Endothelial cell of umbilical vein (primary cell): ENCODE data around the gene KY. TPM values are rescaled to one million over a fixed set of nuclear protein-coding genes. Genes with fewer than 3 reads are reported as not detected.

Experiments used
- BruUV-seq: library from RNA; stranded (reverse); fragments of 400-500 nt; replicated peaks from 2 replicates; lab custom pipeline; 2021; lab: Mats Ljungman, UMichigan
- CTCF ChIA-PET: fragments of 300-600, 350-600 bp; sonication (Branson Sonifier 250); formaldehyde crosslinking; loops from one replicate; lab custom pipeline; 2021; ENCODE audit warnings: antibody characterized with exemption, inconsistent platforms; lab: Charles Lee
- POLR2A ChIA-PET: fragments of 300-600, 350-600 bp; sonication (Branson Sonifier 250); formaldehyde crosslinking; loops from one replicate; lab custom pipeline; 2021; ENCODE audit warnings: antibody characterized with exemption, inconsistent platforms; lab: Charles Lee
- DNase-seq: peaks from one replicate; pipeline ENCODE4 v3.0.0-alpha.2; 2011; ENCODE audit warnings: low read depth, low spot score
- FAIRE-seq: peaks from 2 replicates; lab custom pipeline; 2011; peaks lifted over from hg19 to GRCh38; lab: Jason Lieb, UNC
- H2AFZ ChIP-seq: 2 replicates; pipeline ENCODE4 v1.6.0; 2012; ENCODE audit warnings: low read depth, low read length, control low read depth, inconsistent platforms
- H3K27ac ChIP-seq: 2 replicates; pipeline ENCODE4 v1.5.1; 2011; ENCODE audit warnings: low read depth, mild to moderate bottlenecking, control low read depth, low read length, moderate library complexity; ENCODE audit not compliant: insufficient read depth
- H3K27me3 ChIP-seq, 2 experiments: 2 replicates each; pipeline versions ENCODE4 v1.6.0 to v1.6.1; 2011; ENCODE audit warnings: low read length in 2 of 2, mixed read lengths in 1 of 2; ENCODE audit not compliant: control insufficient read depth in 2 of 2, insufficient read depth in 2 of 2
- H3K36me3 ChIP-seq, 2 experiments: 2 replicates in 1 of 2; 3 replicates in 1 of 2; pipeline ENCODE4 v1.5.1; 2011; ENCODE audit warnings: low read length in 2 of 2, mild to moderate bottlenecking in 1 of 2, moderate library complexity in 1 of 2; ENCODE audit not compliant: control insufficient read depth in 2 of 2, insufficient read depth in 2 of 2; ENCODE audit errors: extremely low read depth in 1 of 2
- H3K4me1 ChIP-seq: 3 replicates; pipeline ENCODE4 v1.5.1; 2011; ENCODE audit warnings: mild to moderate bottlenecking, low read length; ENCODE audit not compliant: control insufficient read depth, insufficient read depth; ENCODE audit errors: extremely low read depth
- H3K4me2 ChIP-seq: 2 replicates; pipeline ENCODE4 v1.6.1; 2011; ENCODE audit warnings: low read length, control low read depth, mixed read lengths; ENCODE audit not compliant: insufficient read depth
- H3K4me3 ChIP-seq, 3 experiments: fragments of 200-600 bp in 1 of 3; sonication (generic), shearing (Covaris generic) in 1 of 3; replicated peaks in 1 of 3; 2 replicates each; pipeline ENCODE4 v1.5.1; 2011 to 2016; ENCODE audit warnings: control low read depth in 3 of 3, low read length in 3 of 3, mild to moderate bottlenecking in 2 of 3, inconsistent platforms in 1 of 3, low read depth in 1 of 3, moderate library complexity in 1 of 3; ENCODE audit not compliant: insufficient read depth in 1 of 3
- H3K79me2 ChIP-seq: 2 replicates; pipeline ENCODE4 v1.6.0; 2012; ENCODE audit warnings: low read length, inconsistent platforms; ENCODE audit not compliant: control insufficient read depth, insufficient read depth
- H3K9ac ChIP-seq: replicated peaks from 2 replicates; pipeline ENCODE3; 2011; ENCODE audit warnings: low read length, control low read depth; ENCODE audit not compliant: insufficient read depth; ENCODE audit errors: extremely low read depth
- H3K9me1 ChIP-seq: replicated peaks from 3 replicates; pipeline ENCODE4 v1.6.0; 2011; ENCODE audit warnings: mild to moderate bottlenecking, low read length; ENCODE audit not compliant: control insufficient read depth, insufficient read depth; ENCODE audit errors: extremely low read depth
- H3K9me3 ChIP-seq: replicated peaks from 2 replicates; pipeline ENCODE4 v1.5.1; 2012; ENCODE audit warnings: low read length, inconsistent platforms; ENCODE audit not compliant: control insufficient read depth, insufficient read depth
- H4K20me1 ChIP-seq: replicated peaks from 2 replicates; pipeline ENCODE3; 2011; ENCODE audit warnings: mild to moderate bottlenecking, low read length; ENCODE audit not compliant: control insufficient read depth, insufficient read depth; ENCODE audit errors: extremely low read depth
- EZH2 ChIP-seq: IDR thresholded peaks from 2 replicates; pipeline ENCODE4 v1.6.1; 2012; ENCODE audit warnings: borderline replicate concordance, low read depth, mild to moderate bottlenecking, moderate library complexity, low read length, inconsistent platforms; ENCODE audit not compliant: severe bottlenecking
- FOS ChIP-seq: IDR thresholded peaks from 2 replicates; pipeline ENCODE4 v1.6.1; 2011; ENCODE audit warnings: mild to moderate bottlenecking, low read length, moderate library complexity, borderline replicate concordance; ENCODE audit not compliant: insufficient read depth
- GATA2 ChIP-seq: IDR thresholded peaks from 2 replicates; pipeline ENCODE4 v1.7.0; 2011; ENCODE audit warnings: low read depth, mild to moderate bottlenecking, moderate library complexity, mixed read lengths, low read length; ENCODE audit not compliant: insufficient read length, insufficient read depth
- JUN ChIP-seq: IDR thresholded peaks from 2 replicates; pipeline ENCODE4 v1.6.1; 2011; ENCODE audit warnings: borderline replicate concordance, low read depth; ENCODE audit not compliant: insufficient read length, insufficient read depth
- MAX ChIP-seq: IDR thresholded peaks from 2 replicates; pipeline ENCODE4 v1.6.1; 2011; ENCODE audit not compliant: insufficient read depth, insufficient read length
- MYC ChIP-seq: IDR thresholded peaks from one replicate; pipeline ENCODE4 v1.6.1; 2011; ENCODE audit warnings: mild to moderate bottlenecking, low read depth, low read length
- POLR2A ChIP-seq: IDR thresholded peaks from 2 replicates; pipeline ENCODE4 v1.6.1; 2012; ENCODE audit warnings: low read depth, mild to moderate bottlenecking, control low read depth, low read length
- POLR2AphosphoS5 ChIP-seq: IDR thresholded peaks from 2 replicates; pipeline ENCODE4 v1.6.1; 2012; ENCODE audit warnings: low read depth, mild to moderate bottlenecking, control low read depth, low read length, moderate library complexity; ENCODE audit not compliant: insufficient read depth
- dilution Hi-C: fragments of 300-500 bp; cut with MboI; formaldehyde crosslinking; loops from one replicate; pipeline ENCODE4 v1.15.0; 2019; ENCODE audit warnings: low sequenced_read_pairs; ENCODE audit not compliant: extremely low pct_ligation_motif_present
- intact Hi-C: fragments of 100-400 bp; cut with micrococcal nuclease; formaldehyde crosslinking; loops from one replicate; pipeline ENCODE4 v1.10.0; 2022
- polyA plus RNA-seq, 4 experiments: library from polyadenylated mRNA; depleted of rRNA in 3 of 4; stranded (reverse) in 3 of 4; unstranded in 1 of 4; fragments of >200 nt; gene quantifications; 2 replicates each; pipeline versions ENCODE4 v1.2.1 to v1.2.3, GENCODE V29; 2011 to 2012; ENCODE audit warnings: missing spikeins in 1 of 4
- total RNA-seq: library from RNA; stranded (reverse); gene quantifications from 2 replicates; pipeline ENCODE4 v1.2.3, GENCODE V29; 2021
- TF ChIP-seq, protein P1 (sequence below), 2 donors: IDR thresholded peaks; 1 replicate in 1 of 2; 2 replicates in 1 of 2; pipeline ENCODE4 v1.5.1; 2011; ENCODE audit warnings: low read length in 2 of 2, mild to moderate bottlenecking in 2 of 2, moderate library complexity in 2 of 2, control low read depth in 1 of 2, inconsistent platforms in 1 of 2, low read depth in 1 of 2; ENCODE audit not compliant: insufficient read depth in 1 of 2; ENCODE audit errors: extremely low read depth in 1 of 2

The KY gene
- total and polyA plus RNA-seq, 2 donors (not counting 3 experiments of a cell fraction or from before 2014, with no cell fraction given): not detected

GRCh38 chr3:134640872-134641470 lies 9.9 kb downstream of the KY start:
- ChIA-PET POLR2A (no interaction called here), CTCF (interaction anchor here (0.9 to 4.4 kb wide), 7 partner anchors 9 to 39 kb away, joined by 3 to 37 read pairs (median 5); partner anchors contain the start of gene KY)
- H3K9ac ChIP-seq: no peak overlapping the region
- no peaks in the 10 kb centered on the region for H3K27me3 ChIP-seq
- no peak overlapping the region for H3K4me3 ChIP-seq
- no peak for TF ChIP-seq EZH2
- TF ChIP-seq, protein P1, sequence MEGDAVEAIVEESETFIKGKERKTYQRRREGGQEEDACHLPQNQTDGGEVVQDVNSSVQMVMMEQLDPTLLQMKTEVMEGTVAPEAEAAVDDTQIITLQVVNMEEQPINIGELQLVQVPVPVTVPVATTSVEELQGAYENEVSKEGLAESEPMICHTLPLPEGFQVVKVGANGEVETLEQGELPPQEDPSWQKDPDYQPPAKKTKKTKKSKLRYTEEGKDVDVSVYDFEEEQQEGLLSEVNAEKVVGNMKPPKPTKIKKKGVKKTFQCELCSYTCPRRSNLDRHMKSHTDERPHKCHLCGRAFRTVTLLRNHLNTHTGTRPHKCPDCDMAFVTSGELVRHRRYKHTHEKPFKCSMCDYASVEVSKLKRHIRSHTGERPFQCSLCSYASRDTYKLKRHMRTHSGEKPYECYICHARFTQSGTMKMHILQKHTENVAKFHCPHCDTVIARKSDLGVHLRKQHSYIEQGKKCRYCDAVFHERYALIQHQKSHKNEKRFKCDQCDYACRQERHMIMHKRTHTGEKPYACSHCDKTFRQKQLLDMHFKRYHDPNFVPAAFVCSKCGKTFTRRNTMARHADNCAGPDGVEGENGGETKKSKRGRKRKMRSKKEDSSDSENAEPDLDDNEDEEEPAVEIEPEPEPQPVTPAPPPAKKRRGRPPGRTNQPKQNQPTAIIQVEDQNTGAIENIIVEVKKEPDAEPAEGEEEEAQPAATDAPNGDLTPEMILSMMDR (IDR thresholded peaks at IDR 0.05; ENCODE audit: extremely low read depth in 1 of 2, insufficient read depth in 1 of 2, low read depth in 1 of 2, low read length in 2 of 2): peak; percentile 26 to 64
- no peaks in the 10 kb centered on the region for H3K79me2 ChIP-seq
- no peak overlapping the region for H3K4me2 ChIP-seq
- H2AFZ ChIP-seq: no peak overlapping the region
- no peaks in the 10 kb centered on the region for H3K4me1 ChIP-seq
- H3K36me3 ChIP-seq: no peaks in the 10 kb centered on the region
- H4K20me1 ChIP-seq: no peaks in the 10 kb centered on the region
- no peaks in the 10 kb centered on the region for H3K9me1 ChIP-seq
- DNase-seq (peak; percentile 32), FAIRE-seq (no peak)
- intact Hi-C loops (loop anchor here (1.0 kb wide), 1 partner anchor 41 kb away; no protein-coding TSS in a partner anchor), dilution Hi-C loops (no loop called here)
- no TSS peak for BruUV-seq
- no peaks in the 10 kb centered on the region for H3K9me3 ChIP-seq
- no peak overlapping the region for H3K27ac ChIP-seq

GRCh38 chr3:134640378-134640777 lies 10.4 kb downstream of the KY start:
- H3K9me3 ChIP-seq: no peaks in the 10 kb centered on the region
- no TSS peak for BruUV-seq
- no peak for DNase-seq
- TF ChIP-seq JUN: no peak
- TF ChIP-seq, protein P1 (IDR thresholded peaks at IDR 0.05; ENCODE audit: extremely low read depth in 1 of 2, insufficient read depth in 1 of 2, low read depth in 1 of 2, low read length in 2 of 2): no peak
- no peak for TF ChIP-seq MAX
- TF ChIP-seq POLR2AphosphoS5: no peak
- TF ChIP-seq EZH2: no peak
- TF ChIP-seq FOS: no peak
- TF ChIP-seq MYC: no peak
- no peak for TF ChIP-seq GATA2
- TF ChIP-seq POLR2A: no peak
- ChIA-PET CTCF (interaction anchor here (0.9 to 4.4 kb wide), 6 partner anchors 10 to 39 kb away, joined by 3 to 37 read pairs (median 6); partner anchors contain the start of gene KY), POLR2A (no interaction called here)
- H3K79me2 ChIP-seq: no peaks in the 10 kb centered on the region
- H3K9ac ChIP-seq: no peak overlapping the region
- FAIRE-seq: no peak
- no peaks in the 10 kb centered on the region for H4K20me1 ChIP-seq
- no peaks in the 10 kb centered on the region for H3K27me3 ChIP-seq
- no peaks in the 10 kb centered on the region for H3K36me3 ChIP-seq
- H3K4me2 ChIP-seq: no peak overlapping the region
- no peak overlapping the region for H2AFZ ChIP-seq
- intact Hi-C loops: no loop called here
- H3K9me1 ChIP-seq: no peaks in the 10 kb centered on the region
- H3K4me1 ChIP-seq: no peaks in the 10 kb centered on the region
- dilution Hi-C loops: no loop called here
- H3K4me3 ChIP-seq: no peak overlapping the region
- no peak overlapping the region for H3K27ac ChIP-seq
